Astrocyte of the cerebellum (primary cell): ENCODE data around the gene TTLL10.

Experiments
- DNase-seq: peaks from one replicate; pipeline ENCODE4 v3.0.0-alpha.2; 2011; ENCODE audit warnings: low read depth
- H3K4me3 ChIP-seq: 2 replicates; pipeline ENCODE4 v1.5.1; 2011; ENCODE audit warnings: mild to moderate bottlenecking, low read depth, low read length, moderate library complexity
- in situ Hi-C: cut with HindIII; loops from 2 replicates; pipeline ENCODE4 v1.10.0; 2017; ENCODE audit warnings: low sequenced_read_pairs
- TF ChIP-seq, protein P1 (sequence below): IDR thresholded peaks from 2 replicates; pipeline ENCODE4 v1.5.1; 2012; ENCODE audit warnings: low read length, low read depth, moderate library complexity, mild to moderate bottlenecking; ENCODE audit errors: missing control alignments

Gene TTLL10

DNA sequence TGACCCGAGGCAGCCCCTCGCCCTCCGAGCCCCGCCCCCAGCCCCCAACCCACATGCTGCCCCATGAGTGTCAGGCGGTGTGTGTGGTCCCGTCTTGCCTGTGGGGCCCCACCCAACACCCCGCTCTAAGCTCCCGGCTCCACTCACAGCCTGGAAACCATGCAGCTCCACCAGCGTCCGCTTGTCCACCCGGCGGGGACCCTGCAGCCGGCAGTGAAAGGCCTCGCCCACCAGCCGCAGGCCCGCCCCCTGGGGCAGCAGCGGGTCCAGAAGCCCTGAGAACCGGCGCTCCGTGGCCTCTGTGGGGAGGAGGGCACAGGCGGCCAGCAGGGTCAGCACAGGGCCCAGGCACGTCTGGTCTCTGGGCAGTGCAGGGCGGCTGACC is 70.1 kb downstream of the TTLL10 start:
- TF ChIP-seq, protein P1, sequence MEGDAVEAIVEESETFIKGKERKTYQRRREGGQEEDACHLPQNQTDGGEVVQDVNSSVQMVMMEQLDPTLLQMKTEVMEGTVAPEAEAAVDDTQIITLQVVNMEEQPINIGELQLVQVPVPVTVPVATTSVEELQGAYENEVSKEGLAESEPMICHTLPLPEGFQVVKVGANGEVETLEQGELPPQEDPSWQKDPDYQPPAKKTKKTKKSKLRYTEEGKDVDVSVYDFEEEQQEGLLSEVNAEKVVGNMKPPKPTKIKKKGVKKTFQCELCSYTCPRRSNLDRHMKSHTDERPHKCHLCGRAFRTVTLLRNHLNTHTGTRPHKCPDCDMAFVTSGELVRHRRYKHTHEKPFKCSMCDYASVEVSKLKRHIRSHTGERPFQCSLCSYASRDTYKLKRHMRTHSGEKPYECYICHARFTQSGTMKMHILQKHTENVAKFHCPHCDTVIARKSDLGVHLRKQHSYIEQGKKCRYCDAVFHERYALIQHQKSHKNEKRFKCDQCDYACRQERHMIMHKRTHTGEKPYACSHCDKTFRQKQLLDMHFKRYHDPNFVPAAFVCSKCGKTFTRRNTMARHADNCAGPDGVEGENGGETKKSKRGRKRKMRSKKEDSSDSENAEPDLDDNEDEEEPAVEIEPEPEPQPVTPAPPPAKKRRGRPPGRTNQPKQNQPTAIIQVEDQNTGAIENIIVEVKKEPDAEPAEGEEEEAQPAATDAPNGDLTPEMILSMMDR = no peak
- in situ Hi-C loops = no loop called here
- DNase-seq = no peak
- no peak overlapping the region for H3K4me3 ChIP-seq

DNA sequence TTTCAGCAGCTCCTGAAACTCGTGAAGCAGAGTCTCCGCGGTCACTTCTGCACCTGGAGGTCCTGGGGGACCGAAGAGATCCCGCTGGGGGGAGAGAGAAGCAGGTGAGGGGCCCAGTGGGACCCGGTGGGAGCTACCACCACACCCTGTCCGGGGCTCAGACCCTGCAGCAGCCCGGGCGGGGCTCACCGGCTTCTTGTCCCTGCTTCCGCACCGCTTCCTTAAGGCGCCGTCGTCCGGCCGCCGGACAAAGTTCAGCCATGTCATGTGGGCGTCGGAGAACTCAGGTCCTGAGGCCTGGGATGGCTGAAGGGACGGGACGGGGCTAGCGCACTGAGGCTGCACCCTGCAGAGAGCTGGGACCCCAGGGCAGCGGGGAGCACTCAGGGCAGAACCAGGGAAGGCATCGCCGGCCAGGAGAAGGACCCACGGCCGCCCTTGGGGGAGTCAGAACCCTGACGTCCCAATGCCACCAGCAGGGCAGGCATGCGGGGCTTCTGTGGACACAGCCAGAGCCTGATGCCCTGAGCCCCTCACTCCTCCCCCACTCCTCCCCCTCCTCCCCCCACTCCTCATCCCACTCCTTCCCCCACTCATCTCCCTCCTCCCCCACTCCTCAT is 70.6 kb downstream of the TTLL10 start:
- in situ Hi-C loops = no loop called here
- H3K4me3 ChIP-seq = no peak overlapping the region
- TF ChIP-seq, protein P1 = no peak
- DNase-seq = no peak

DNA sequence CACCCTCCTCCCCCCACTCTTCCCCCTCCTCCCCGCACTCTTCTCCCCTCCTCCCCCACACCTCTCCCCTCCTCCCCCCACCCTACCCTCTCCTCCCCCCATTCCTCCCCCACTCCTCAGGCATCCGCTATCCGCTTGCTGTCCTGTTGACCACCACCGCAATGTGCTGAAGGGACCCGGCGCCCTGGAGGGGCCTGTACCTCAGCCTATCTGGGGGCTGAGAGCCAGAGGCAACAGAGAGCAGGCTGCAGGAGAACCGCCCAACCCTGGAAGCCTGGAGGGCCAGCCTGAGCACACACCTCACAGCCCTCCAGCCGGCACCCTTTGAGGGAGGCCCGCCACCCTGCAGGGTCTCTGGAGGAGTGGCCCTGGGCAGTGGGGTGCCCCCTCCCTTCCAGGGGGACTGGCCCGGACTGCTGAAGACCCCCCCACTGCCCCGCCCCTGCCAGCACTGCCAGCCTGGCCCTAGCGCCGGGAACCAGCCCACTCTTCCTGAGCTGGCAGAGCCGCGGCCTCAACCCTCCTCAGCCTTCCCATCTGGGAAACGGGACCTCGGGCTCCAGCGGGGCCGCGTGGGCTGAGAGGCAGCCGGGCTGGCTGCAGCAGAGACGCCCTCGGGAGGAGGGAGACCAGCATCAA is 71.6 kb downstream of the TTLL10 start:
- TF ChIP-seq, protein P1 = no peak
- DNase-seq = no peak
- in situ Hi-C loops = no loop called here
- no peak overlapping the region for H3K4me3 ChIP-seq

DNA sequence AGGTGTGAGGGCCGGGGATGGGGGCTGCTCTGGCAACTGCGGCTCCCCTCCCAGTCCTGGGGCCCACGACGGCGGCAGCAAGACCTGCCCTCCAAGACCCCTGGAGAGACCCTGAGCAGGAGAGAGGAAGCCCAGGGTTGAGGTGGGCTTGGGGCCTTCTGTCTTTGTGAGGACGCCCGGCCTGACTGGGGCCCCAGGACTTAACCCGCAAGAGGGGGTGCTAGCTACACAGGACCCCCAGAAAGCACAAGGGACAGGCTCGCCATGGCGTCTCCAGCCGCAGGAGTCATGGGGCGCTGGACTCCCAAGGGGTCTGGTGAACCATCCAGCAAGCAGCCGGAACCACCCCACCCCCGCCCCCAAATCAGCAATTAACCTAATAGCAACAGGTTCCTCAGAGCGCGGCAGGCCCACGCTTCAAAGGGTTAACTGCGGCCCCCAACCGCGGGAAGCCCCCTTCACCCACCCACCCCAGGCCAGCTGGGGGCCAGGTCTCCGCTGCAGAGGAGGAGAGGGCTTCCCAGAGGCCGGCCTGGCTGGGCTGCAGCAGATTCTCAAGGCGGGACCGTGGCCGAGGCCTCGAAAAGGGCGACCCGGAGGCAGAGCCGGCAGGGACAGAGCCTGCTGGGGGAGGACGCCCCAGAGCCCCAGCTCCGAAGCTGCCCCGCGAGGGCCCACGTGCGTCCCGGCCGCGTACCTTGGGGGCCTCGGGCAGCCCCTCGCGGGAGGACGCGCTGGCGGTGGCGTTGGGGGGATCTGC is 72.3 kb downstream of the TTLL10 start:
- TF ChIP-seq, protein P1 = no peak
- no peak for DNase-seq
- H3K4me3 ChIP-seq = no peak overlapping the region
- in situ Hi-C loops = no loop called here

DNA sequence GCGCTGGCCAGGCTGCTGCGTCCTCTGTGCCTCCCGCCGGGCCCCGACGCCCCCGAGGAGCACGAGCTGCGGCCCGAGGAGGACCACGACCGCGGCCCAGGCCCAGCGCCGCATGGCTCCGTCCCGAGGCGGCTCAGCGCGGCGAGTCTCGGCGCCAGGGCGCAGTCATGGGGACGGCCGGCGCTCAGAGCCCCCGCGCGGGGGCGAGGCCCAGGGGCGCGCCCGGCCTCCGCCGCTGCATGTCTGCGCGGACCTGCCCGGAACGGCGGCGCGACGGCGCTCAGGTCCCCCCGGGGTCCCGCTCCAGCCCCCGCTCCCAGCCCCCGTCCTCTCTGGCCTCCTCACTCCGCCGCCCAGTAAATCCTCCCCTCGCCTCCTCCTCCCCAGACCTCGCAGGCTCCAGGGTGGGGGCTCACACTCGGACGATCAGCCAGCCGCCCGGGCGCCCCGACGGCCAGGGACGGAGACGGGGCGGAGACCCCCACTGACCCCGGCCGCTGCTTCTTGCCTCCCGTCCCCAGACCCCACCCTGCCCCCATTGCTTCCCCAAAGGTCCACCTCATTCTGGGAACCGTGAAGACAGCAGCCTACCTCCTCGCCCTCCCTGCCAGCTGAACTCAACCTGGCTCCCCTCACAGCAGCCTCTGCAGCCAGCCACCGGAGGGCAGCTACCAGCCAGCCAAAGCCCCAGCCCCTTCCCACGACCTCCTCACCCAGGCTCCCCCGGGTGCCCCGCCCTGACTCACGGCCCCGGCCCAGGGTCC is 73.1 kb downstream of the TTLL10 start, which contains the start of gene C1QTNF12:
TSS of gene C1QTNF12 (minus strand) at position 146 of the 764 bp plus-strand sequence. CDS start at position 114, 32 bp downstream.
- DNase-seq = no peak
- in situ Hi-C loops = no loop called here
- H3K4me3 ChIP-seq = no peak within 1 kb of the TSS
- TF ChIP-seq, protein P1 = no peak

DNA sequence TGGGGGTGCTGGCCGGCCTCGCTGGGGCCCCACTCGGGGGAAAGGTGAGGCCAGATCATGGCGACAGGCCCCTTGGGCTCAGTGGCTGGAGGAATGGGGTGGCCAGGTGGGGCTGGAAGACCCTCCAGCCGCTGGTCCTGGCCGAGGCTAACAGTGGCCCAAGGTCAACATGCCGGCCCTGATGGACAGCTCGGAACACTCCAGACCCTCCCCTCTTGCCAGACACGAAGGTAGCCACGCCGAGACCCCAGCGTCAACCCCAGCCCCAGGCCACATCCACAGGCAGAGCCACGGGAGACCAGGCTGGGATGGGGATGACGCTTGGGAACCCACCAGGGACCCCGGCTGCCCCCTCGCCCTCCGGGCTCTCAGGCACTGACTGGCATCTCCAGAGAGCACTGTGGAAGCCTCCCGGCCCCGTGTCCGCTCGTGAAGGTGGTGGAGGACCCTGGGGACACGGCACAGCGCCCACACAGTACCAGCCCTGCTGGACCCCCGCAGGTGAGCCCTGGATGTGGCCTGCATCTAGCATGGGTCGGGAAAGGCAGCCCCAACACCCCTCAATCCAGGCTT is 73.7 kb downstream of the TTLL10 start:
- DNase-seq = no peak
- no peak overlapping the region for H3K4me3 ChIP-seq
- in situ Hi-C loops = no loop called here
- TF ChIP-seq, protein P1 = no peak
